Occipital lobe (tissue), 1 donor: Measurements from ENCODE around the gene SAGE1. TPM values are rescaled to one million over a fixed set of nuclear protein-coding genes. Genes with fewer than 3 reads are reported as not detected.

Experiments
- total RNA-seq: library from RNA; depleted of rRNA; stranded (reverse); fragments of >200 nt; gene quantifications from one replicate; pipeline ENCODE4 v1.2.3, GENCODE V29; 2014

Gene SAGE1
- total RNA-seq, 1 donor from 2014 or later = not detected

Other genes starting within 250 kb of the SAGE1 start
- not detected for gene CT45A1, start 180.1 kb upstream of the SAGE1 start, total RNA-seq
- gene CT45A3, start 125.5 kb upstream of the SAGE1 start, total RNA-seq = not detected
- not detected for gene CT45A5, start 108.2 kb upstream of the SAGE1 start, total RNA-seq
- gene CT45A6, start 90.9 kb upstream of the SAGE1 start, total RNA-seq = not detected
- not detected for gene CT45A2, start 73.7 kb upstream of the SAGE1 start, total RNA-seq
- gene CT45A7, start 56.4 kb upstream of the SAGE1 start, total RNA-seq = not detected
- gene CT45A8, start 39.2 kb upstream of the SAGE1 start, total RNA-seq = not detected
- not detected for gene CT45A9, start 21.9 kb upstream of the SAGE1 start, total RNA-seq
- gene CT45A10, start 272 bp upstream of the SAGE1 start, total RNA-seq = not detected
- gene MMGT1, start 80.3 kb downstream of the SAGE1 start, total RNA-seq = 16.7 TPM
- 140 TPM for gene SLC9A6, start 91.7 kb downstream of the SAGE1 start, total RNA-seq